Nephron progenitor cell (in vitro differentiated cells): Measurements from ENCODE around the gene PMIS2.

Experiments used
- DNase-seq: peaks from one replicate; pipeline ENCODE4 v3.0.0; 2021
- H3K27ac Mint-ChIP-seq: 2 replicates; pipeline ENCODE4 v1.8.0; 2021; ENCODE audit warnings: mild to moderate bottlenecking, moderate library complexity, mixed read lengths
- H3K27me3 Mint-ChIP-seq: 2 replicates; pipeline ENCODE4 v1.8.0; 2021; ENCODE audit warnings: mild to moderate bottlenecking, low read depth, mixed read lengths; ENCODE audit not compliant: poor library complexity
- H3K36me3 Mint-ChIP-seq: 2 replicates; pipeline ENCODE4 v1.8.0; 2021; ENCODE audit warnings: low read depth, mixed read lengths
- H3K4me1 Mint-ChIP-seq: 2 replicates; pipeline ENCODE4 v1.8.0; 2021; ENCODE audit warnings: mixed read lengths
- H3K4me3 Mint-ChIP-seq: 2 replicates; pipeline ENCODE4 v1.8.0; 2021; ENCODE audit warnings: mild to moderate bottlenecking, moderate library complexity, mixed read lengths
- H3K9me3 Mint-ChIP-seq: 2 replicates; pipeline ENCODE4 v1.8.0; 2021; ENCODE audit warnings: mild to moderate bottlenecking, moderate library complexity, mixed read lengths
- CTCF ChIP-seq: fragments of 200-600 bp; sonication (generic); IDR thresholded peaks from 2 replicates; pipeline ENCODE4 v1.5.0; 2021; ENCODE audit warnings: antibody characterized with exemption

PMIS2 gene

GRCh38 chr19:35558400-35559280 is 27.3 kb upstream of the PMIS2 start:
- H3K36me3 Mint-ChIP-seq, result no peaks in the 10 kb centered on the region
- no peak overlapping the region for H3K4me3 Mint-ChIP-seq
- H3K4me1 Mint-ChIP-seq, result peaks cover 21% of the 10 kb centered on the region
- peaks cover 86% of the 10 kb centered on the region for H3K27me3 Mint-ChIP-seq
- no peak overlapping the region for H3K27ac Mint-ChIP-seq
- peaks cover 4% of the 10 kb centered on the region for H3K9me3 Mint-ChIP-seq
- TF ChIP-seq CTCF, result no peak
- DNase-seq, result no peak

GRCh38 chr19:35559281-35559659 is 26.7 kb upstream of the PMIS2 start:
- no peak for DNase-seq
- H3K27me3 Mint-ChIP-seq, result peaks cover 88% of the 10 kb centered on the region

GRCh38 chr19:35559781-35560180 is 26.2 kb upstream of the PMIS2 start:
- no peak for DNase-seq
- Mint-ChIP-seq H3K27ac (no peak overlapping the region), H3K27me3 (peaks cover 86% of the 10 kb centered on the region), H3K9me3 (peaks cover 4% of the 10 kb centered on the region), H3K4me1 (peaks cover 21% of the 10 kb centered on the region), H3K4me3 (no peak overlapping the region), H3K36me3 (no peaks in the 10 kb centered on the region)
- TF ChIP-seq CTCF, result no peak

More at GRCh38 chr19:35559281-35559659, 26.7 kb upstream of the PMIS2 start:
- TF ChIP-seq CTCF, result no peak
- H3K4me1 Mint-ChIP-seq, result peaks cover 21% of the 10 kb centered on the region
- no peak overlapping the region for H3K27ac Mint-ChIP-seq
- no peaks in the 10 kb centered on the region for H3K36me3 Mint-ChIP-seq
- peaks cover 4% of the 10 kb centered on the region for H3K9me3 Mint-ChIP-seq
- no peak overlapping the region for H3K4me3 Mint-ChIP-seq

GRCh38 chr19:35560271-35560670 is 25.7 kb upstream of the PMIS2 start:
- no peak for DNase-seq
- Mint-ChIP-seq H3K4me1 (peaks cover 21% of the 10 kb centered on the region), H3K27ac (no peak overlapping the region), H3K36me3 (no peaks in the 10 kb centered on the region), H3K4me3 (no peak overlapping the region), H3K27me3 (peaks cover 86% of the 10 kb centered on the region), H3K9me3 (peaks cover 4% of the 10 kb centered on the region)
- no peak for TF ChIP-seq CTCF

GRCh38 chr19:35560677-35561076 is 25.3 kb upstream of the PMIS2 start:
- Mint-ChIP-seq H3K27me3 (peaks cover 86% of the 10 kb centered on the region), H3K4me3 (no peak overlapping the region), H3K27ac (no peak overlapping the region), H3K4me1 (peaks cover 18% of the 10 kb centered on the region), H3K9me3 (peaks cover 4% of the 10 kb centered on the region), H3K36me3 (no peaks in the 10 kb centered on the region)
- TF ChIP-seq CTCF, result no peak
- DNase-seq, result no peak

GRCh38 chr19:35561436-35561835 is 24.5 kb upstream of the PMIS2 start:
- H3K4me3 Mint-ChIP-seq, result no peak overlapping the region
- H3K4me1 Mint-ChIP-seq, result peaks cover 12% of the 10 kb centered on the region
- TF ChIP-seq CTCF, result no peak
- H3K27me3 Mint-ChIP-seq, result peaks cover 80% of the 10 kb centered on the region
- H3K27ac Mint-ChIP-seq, result no peak overlapping the region
- H3K36me3 Mint-ChIP-seq, result no peaks in the 10 kb centered on the region
- no peak for DNase-seq
- no peaks in the 10 kb centered on the region for H3K9me3 Mint-ChIP-seq
